H9 (cell line): ENCODE measurements around the gene ANK3. TPM values are rescaled to one million over a fixed set of nuclear protein-coding genes. Genes with fewer than 3 reads are reported as not detected.

Source experiments
- DNase-seq: peaks from one replicate; pipeline ENCODE4 v3.0.0-alpha.2; 2017
- H2AFZ ChIP-seq: one replicate; pipeline ENCODE4 v1.6.1; 2013; ENCODE audit warnings: mild to moderate bottlenecking, low read length, control low read depth, moderate library complexity
- H2AK5ac ChIP-seq: 2 replicates; pipeline ENCODE4 v1.6.1; 2013; ENCODE audit warnings: low read length, control low read depth, mixed read lengths; ENCODE audit not compliant: insufficient read length
- H2BK120ac ChIP-seq: one replicate; pipeline ENCODE4 v1.6.1; 2013; ENCODE audit warnings: low read depth, mild to moderate bottlenecking, low read length, control low read depth, inconsistent platforms; ENCODE audit not compliant: poor library complexity, severe bottlenecking
- H2BK12ac ChIP-seq: 2 replicates; pipeline ENCODE4 v1.6.1; 2013; ENCODE audit warnings: low read length, control low read depth, mixed read lengths, low read depth; ENCODE audit not compliant: insufficient read length
- H2BK15ac ChIP-seq: 2 replicates; pipeline ENCODE4 v1.6.1; 2013; ENCODE audit warnings: low read depth, low read length, control low read depth
- H2BK20ac ChIP-seq: one replicate; pipeline ENCODE4 v1.6.1; 2013; ENCODE audit warnings: low read depth, mild to moderate bottlenecking, low read length, control low read depth, inconsistent platforms; ENCODE audit not compliant: poor library complexity, severe bottlenecking
- H2BK5ac ChIP-seq: 2 replicates; pipeline ENCODE4 v1.6.1; 2013; ENCODE audit warnings: low read length, control low read depth, mixed read lengths; ENCODE audit not compliant: insufficient read length
- H3K14ac ChIP-seq: 2 replicates; pipeline ENCODE4 v1.6.1; 2013; ENCODE audit warnings: low read length, control low read depth; ENCODE audit not compliant: insufficient read depth
- H3K18ac ChIP-seq: 2 replicates; pipeline ENCODE4 v1.6.1; 2013; ENCODE audit warnings: low read depth, mild to moderate bottlenecking, mixed read lengths, low read length, control low read depth; ENCODE audit not compliant: insufficient read length
- H3K23ac ChIP-seq: 2 replicates; pipeline ENCODE4 v1.6.1; 2013; ENCODE audit warnings: low read length, control low read depth, mixed read lengths, low read depth; ENCODE audit not compliant: insufficient read length
- H3K23me2 ChIP-seq: 2 replicates; pipeline ENCODE4 v1.6.1; 2013; ENCODE audit warnings: low read depth, mild to moderate bottlenecking, mixed read lengths, low read length, control low read depth; ENCODE audit not compliant: insufficient read length, poor library complexity, severe bottlenecking
- H3K27ac ChIP-seq: 2 replicates; pipeline ENCODE4 v1.5.1; 2013; ENCODE audit warnings: low read length, control low read depth, mixed read lengths, low read depth; ENCODE audit not compliant: insufficient read length
- H3K27me3 ChIP-seq: 2 replicates; pipeline ENCODE4 v1.6.1; 2013; ENCODE audit warnings: low read length, control low read depth, inconsistent platforms; ENCODE audit not compliant: insufficient read depth
- H3K4ac ChIP-seq: 2 replicates; pipeline ENCODE4 v1.6.1; 2013; ENCODE audit warnings: low read depth, mild to moderate bottlenecking, control low read depth, inconsistent platforms, low read length, moderate library complexity
- H3K4me1 ChIP-seq: 2 replicates; pipeline ENCODE4 v1.6.1; 2013; ENCODE audit warnings: low read length, control low read depth, inconsistent platforms; ENCODE audit not compliant: insufficient read depth
- H3K4me2 ChIP-seq: 2 replicates; pipeline ENCODE4 v1.6.1; 2013; ENCODE audit warnings: low read length, control low read depth, mixed read lengths; ENCODE audit not compliant: insufficient read length, insufficient read depth
- H3K56ac ChIP-seq: 2 replicates; pipeline ENCODE4 v1.6.1; 2013; ENCODE audit warnings: low read depth, mild to moderate bottlenecking, mixed read lengths, low read length, control low read depth; ENCODE audit not compliant: insufficient read length
- H3K79me1 ChIP-seq: 2 replicates; pipeline ENCODE4 v1.6.1; 2013; ENCODE audit warnings: low read depth, mild to moderate bottlenecking, moderate library complexity, low read length, control low read depth, inconsistent platforms; ENCODE audit not compliant: insufficient read depth, poor library complexity, severe bottlenecking
- H3K79me2 ChIP-seq: 2 replicates; pipeline ENCODE4 v1.6.1; 2013; ENCODE audit warnings: low read length, control low read depth, inconsistent platforms; ENCODE audit not compliant: insufficient read depth
- H3K9ac ChIP-seq: 2 replicates; pipeline ENCODE4 v1.6.1; 2013; ENCODE audit warnings: low read length, control low read depth, mixed read lengths; ENCODE audit not compliant: insufficient read length; ENCODE audit errors: extremely low read depth
- H3K9me3 ChIP-seq: one replicate; pipeline ENCODE4 v1.6.1; 2013; ENCODE audit warnings: low read depth, low read length, inconsistent platforms; ENCODE audit not compliant: control insufficient read depth
- H3T11ph ChIP-seq: one replicate; pipeline ENCODE4 v1.6.1; 2013; ENCODE audit warnings: mild to moderate bottlenecking, low read length, control low read depth, inconsistent platforms
- H4K20me1 ChIP-seq: one replicate; pipeline ENCODE4 v1.6.1; 2013; ENCODE audit not compliant: control insufficient read depth, insufficient read length, insufficient read depth
- H4K5ac ChIP-seq: 2 replicates; pipeline ENCODE4 v1.6.1; 2013; ENCODE audit warnings: low read depth, mild to moderate bottlenecking, mixed read lengths, low read length, control low read depth; ENCODE audit not compliant: insufficient read length
- H4K8ac ChIP-seq: replicated peaks from 2 replicates; pipeline ENCODE4 v1.6.1; 2013; ENCODE audit warnings: low read length, control low read depth, mixed read lengths, low read depth; ENCODE audit not compliant: insufficient read length
- H4K91ac ChIP-seq: 2 replicates; pipeline ENCODE4 v1.6.1; 2013; ENCODE audit warnings: low read depth, mild to moderate bottlenecking, moderate library complexity, mixed read lengths, low read length, control low read depth; ENCODE audit not compliant: insufficient read length
- H3K27ac Mint-ChIP-seq, 3 experiments: 2 replicates in 2 of 3; 3 replicates in 1 of 3; pipeline ENCODE4 v1.8.0; 2020 to 2021; ENCODE audit warnings: mixed read lengths in 3 of 3, mild to moderate bottlenecking in 1 of 3, moderate library complexity in 1 of 3
- H3K27me3 Mint-ChIP-seq: 2 replicates; pipeline ENCODE4 v1.8.0; 2021; ENCODE audit warnings: low read depth, mild to moderate bottlenecking, moderate library complexity, mixed read lengths
- H3K36me3 Mint-ChIP-seq, 3 experiments: 2 replicates in 2 of 3; 3 replicates in 1 of 3; pipeline ENCODE4 v1.8.0; 2020 to 2021; ENCODE audit warnings: low read depth in 3 of 3, mixed read lengths in 3 of 3; ENCODE audit not compliant: insufficient read depth in 1 of 3
- H3K4me1 Mint-ChIP-seq, 2 experiments: 2 replicates each; pipeline ENCODE4 v1.8.0; 2020; ENCODE audit warnings: mixed read lengths in 2 of 2
- H3K4me3 Mint-ChIP-seq, 2 experiments: 2 replicates in 1 of 2; 3 replicates in 1 of 2; pipeline ENCODE4 v1.8.0; 2020 to 2021; ENCODE audit warnings: mild to moderate bottlenecking in 2 of 2, mixed read lengths in 2 of 2, moderate library complexity in 1 of 2
- H3K9me3 Mint-ChIP-seq, 2 experiments: 2 replicates in 1 of 2; 3 replicates in 1 of 2; pipeline ENCODE4 v1.8.0; 2020; ENCODE audit warnings: mild to moderate bottlenecking in 2 of 2, mixed read lengths in 2 of 2, moderate library complexity in 1 of 2
- CTCF ChIP-seq: fragments of 200-600 bp; sonication (generic); conservative IDR thresholded peaks from 3 replicates; pipeline ENCODE4 v1.8.0; 2021; ENCODE audit warnings: antibody characterized with exemption, mild to moderate bottlenecking
- WGBS: extraction: QIAGEN DNeasy Blood & Tissue Kit; methylation state at CpG from one replicate; pipeline ENCODE4 v1.1.7; 2013; ENCODE audit warnings: missing lambda C conversion rate, low lambda C conversion rate, mixed read lengths; ENCODE audit not compliant: insufficient read length; ENCODE audit errors: extremely low coverage; 5-methylcytosine and 5-hydroxymethylcytosine counted together
- total RNA-seq: library from RNA; stranded (reverse); gene quantifications from 2 replicates; pipeline ENCODE4 v1.2.1, GENCODE V29; 2021

ANK3 gene
- total RNA-seq, 1 experiment from 2014 or later, result 59.6 TPM

- H2BK12ac ChIP-seq, result no peak overlapping the region
- no peak for TF ChIP-seq CTCF
- H3K4me1 Mint-ChIP-seq, result peaks cover 7 to 15% of the 10 kb centered on the region in 2 experiments
- H3K14ac ChIP-seq, result no peak overlapping the region
- H2AK5ac ChIP-seq, result no peak overlapping the region
- no peak overlapping the region for H3K18ac ChIP-seq
- H3K4me3 Mint-ChIP-seq, result no peak overlapping the region
- no peak overlapping the region for H3K9ac ChIP-seq
- H3K9me3 ChIP-seq, result no peaks in the 10 kb centered on the region
- no peak overlapping the region for H3K27ac Mint-ChIP-seq
- no peaks in the 10 kb centered on the region for H3K27me3 Mint-ChIP-seq
- H3K4ac ChIP-seq, result no peak overlapping the region
- no peaks in the 10 kb centered on the region for H4K20me1 ChIP-seq
- H3K79me1 ChIP-seq, result no peaks in the 10 kb centered on the region
- H2AFZ ChIP-seq, result no peak overlapping the region
- H2BK5ac ChIP-seq, result no peak overlapping the region
- H3K79me2 ChIP-seq, result no peaks in the 10 kb centered on the region
- H2BK20ac ChIP-seq, result no peak overlapping the region
- H2BK120ac ChIP-seq, result no peak overlapping the region
- H4K91ac ChIP-seq, result no peak overlapping the region
- no CpG with 5 or more reads among the region's 5 CpGs for WGBS
- H3K23me2 ChIP-seq, result no peaks in the 10 kb centered on the region
- no peak overlapping the region for H3T11ph ChIP-seq
- H4K5ac ChIP-seq, result no peak overlapping the region
- DNase-seq, result no peak
- H3K56ac ChIP-seq, result no peak overlapping the region
- no peaks in the 10 kb centered on the region for H3K4me1 ChIP-seq
- no peak overlapping the region for H3K23ac ChIP-seq
- no peak overlapping the region for H3K4me2 ChIP-seq
- no peak overlapping the region for H3K27ac ChIP-seq
- H4K8ac ChIP-seq, result no peak overlapping the region
- H3K36me3 Mint-ChIP-seq, result no peaks in the 10 kb centered on the region
- H3K9me3 Mint-ChIP-seq, result no peaks in the 10 kb centered on the region
- H3K27me3 ChIP-seq, result no peaks in the 10 kb centered on the region
- no peak overlapping the region for H2BK15ac ChIP-seq
Measured at GRCh38 chr10:60291344-60291930, 98.2 kb downstream of the ANK3 start.
